OCI-LY3 (cell line): Measurements from ENCODE around the gene NDRG2.

Experiments used
- EZH2phosphoT487 ChIP-seq: fragments of 200-600 bp; shearing (Covaris generic); IDR thresholded peaks from 2 replicates; pipeline ENCODE4 v1.6.1; 2018; ENCODE audit warnings: antibody characterized with exemption, mixed run types, low read depth
- TF ChIP-seq, protein P1 (sequence below): fragments of 200-600, 300-600 bp; sonication (generic); IDR thresholded peaks from 2 replicates; pipeline ENCODE4 v1.5.1; 2014; ENCODE audit warnings: antibody characterized with exemption, low read length, low read depth

DNA sequence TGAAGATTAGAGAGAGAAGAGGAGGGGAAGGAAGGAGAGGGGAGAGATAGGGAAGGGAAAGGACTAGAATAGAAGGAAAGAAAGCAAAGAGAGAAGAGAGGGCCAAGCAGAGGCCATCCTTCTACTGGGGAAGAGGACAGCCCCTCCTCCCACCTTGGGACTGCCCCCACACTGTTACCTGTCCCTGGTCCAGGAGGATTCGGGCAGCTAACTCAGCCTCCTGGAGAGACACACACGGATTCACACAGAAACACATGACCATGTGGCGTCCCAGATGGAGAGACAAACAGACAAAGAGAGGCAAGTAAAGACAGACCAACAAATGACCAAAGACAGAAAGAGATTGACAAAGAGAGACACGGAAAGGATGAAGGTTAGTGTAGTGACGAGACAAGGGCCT, 2.2 kb downstream of the NDRG2 start:
- TF ChIP-seq, protein P1, sequence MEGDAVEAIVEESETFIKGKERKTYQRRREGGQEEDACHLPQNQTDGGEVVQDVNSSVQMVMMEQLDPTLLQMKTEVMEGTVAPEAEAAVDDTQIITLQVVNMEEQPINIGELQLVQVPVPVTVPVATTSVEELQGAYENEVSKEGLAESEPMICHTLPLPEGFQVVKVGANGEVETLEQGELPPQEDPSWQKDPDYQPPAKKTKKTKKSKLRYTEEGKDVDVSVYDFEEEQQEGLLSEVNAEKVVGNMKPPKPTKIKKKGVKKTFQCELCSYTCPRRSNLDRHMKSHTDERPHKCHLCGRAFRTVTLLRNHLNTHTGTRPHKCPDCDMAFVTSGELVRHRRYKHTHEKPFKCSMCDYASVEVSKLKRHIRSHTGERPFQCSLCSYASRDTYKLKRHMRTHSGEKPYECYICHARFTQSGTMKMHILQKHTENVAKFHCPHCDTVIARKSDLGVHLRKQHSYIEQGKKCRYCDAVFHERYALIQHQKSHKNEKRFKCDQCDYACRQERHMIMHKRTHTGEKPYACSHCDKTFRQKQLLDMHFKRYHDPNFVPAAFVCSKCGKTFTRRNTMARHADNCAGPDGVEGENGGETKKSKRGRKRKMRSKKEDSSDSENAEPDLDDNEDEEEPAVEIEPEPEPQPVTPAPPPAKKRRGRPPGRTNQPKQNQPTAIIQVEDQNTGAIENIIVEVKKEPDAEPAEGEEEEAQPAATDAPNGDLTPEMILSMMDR: no peak
- TF ChIP-seq EZH2phosphoT487: no peak
